Measurements from ENCODE around the gene NAP1L4.
"Not testable (repeated sequence)": the region's sequence is repeated elsewhere in the genome, so short reads cannot be mapped to it uniquely, and the experiment has no call there.

NAP1L4 gene

DNA sequence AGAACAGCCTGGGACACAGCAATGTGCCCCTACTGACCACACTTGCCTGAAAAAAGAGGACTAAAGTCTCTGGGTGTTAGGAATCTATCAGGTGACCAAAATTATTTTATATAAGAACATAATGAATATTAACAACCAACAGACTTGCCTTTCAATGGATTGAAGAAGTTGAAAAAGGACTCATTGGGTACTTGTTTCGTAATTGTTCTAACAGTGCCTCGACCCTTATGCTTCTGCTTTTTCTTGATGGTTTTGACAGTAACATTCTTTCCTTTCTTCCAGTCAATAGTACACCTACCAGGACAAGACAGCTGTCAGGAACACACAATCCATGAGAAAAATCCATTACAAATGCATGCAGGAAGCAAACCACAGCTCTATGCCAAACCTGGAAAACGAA lies 33.9 kb downstream of the NAP1L4 start:
- DNase-seq (ENCODE audit: low read depth) = no peak

DNA sequence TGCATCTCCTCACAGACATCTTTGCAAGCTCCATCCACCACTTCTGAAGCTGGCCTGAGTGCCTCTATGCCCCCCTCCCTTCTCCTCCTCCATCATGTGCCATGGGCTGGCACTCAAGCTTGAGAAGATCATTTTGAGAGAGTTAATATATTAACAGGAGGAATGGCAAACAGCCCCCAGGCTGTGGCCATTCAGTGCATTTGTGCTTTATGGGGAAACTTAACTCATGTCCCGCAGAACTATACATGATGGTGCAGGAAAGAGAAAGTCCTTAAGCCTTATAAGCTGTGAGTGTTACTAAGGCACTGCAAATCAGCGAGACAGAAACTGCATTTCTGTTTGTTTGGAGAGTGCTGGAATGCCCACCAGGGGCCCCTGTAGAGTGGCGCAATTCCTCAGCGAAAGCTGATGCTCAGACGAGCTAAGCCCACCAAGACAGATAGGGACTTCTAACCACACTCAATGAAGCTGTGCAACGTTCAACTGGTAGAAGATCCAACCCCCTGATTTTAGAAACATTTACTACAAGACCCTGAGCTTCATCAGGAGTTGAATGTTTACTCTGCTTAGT lies 36.1 kb downstream of the NAP1L4 start:
- DNase-seq (ENCODE audit: low read depth) = no peak

DNA sequence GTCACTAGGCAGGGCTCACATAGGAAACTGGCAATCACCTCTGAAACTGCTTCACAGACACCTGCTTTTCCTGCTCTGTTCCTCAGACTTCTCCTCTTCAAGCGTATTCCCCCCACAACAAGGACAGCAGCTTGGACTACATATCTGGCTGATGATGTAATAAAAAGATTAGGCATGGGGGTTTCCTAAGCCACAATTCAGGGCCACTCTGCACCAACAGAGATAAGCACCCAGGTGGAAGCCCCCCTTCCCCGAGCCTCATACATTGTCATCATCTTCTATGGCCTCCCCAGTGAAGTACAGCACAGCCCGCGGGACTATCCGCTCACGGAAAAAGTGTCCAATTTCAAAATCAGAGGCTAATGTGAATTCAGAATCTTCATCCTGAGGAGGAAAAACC lies 37.9 kb downstream of the NAP1L4 start:
- DNase-seq (ENCODE audit: low read depth) = no peak

DNA sequence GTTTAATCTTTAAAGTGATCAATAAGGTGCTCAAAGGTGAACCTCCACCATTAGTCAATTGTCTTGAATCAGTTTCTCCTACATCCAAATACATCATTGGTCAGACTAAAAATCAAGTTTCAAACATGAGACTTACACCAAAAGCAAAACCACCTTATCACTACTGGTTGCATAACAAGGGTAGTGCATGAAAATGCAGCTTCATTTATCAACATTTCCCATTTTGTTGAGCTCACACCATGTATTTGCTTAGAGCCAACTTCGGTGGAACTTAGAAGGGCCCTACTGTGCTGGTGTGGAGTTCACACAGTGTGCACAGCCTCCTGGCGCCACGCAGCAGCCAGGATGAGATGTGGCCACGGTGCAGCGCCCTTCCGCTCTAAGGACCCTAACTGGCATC lies 39.8 kb downstream of the NAP1L4 start:
- DNase-seq (ENCODE audit: low read depth) = no peak

DNA sequence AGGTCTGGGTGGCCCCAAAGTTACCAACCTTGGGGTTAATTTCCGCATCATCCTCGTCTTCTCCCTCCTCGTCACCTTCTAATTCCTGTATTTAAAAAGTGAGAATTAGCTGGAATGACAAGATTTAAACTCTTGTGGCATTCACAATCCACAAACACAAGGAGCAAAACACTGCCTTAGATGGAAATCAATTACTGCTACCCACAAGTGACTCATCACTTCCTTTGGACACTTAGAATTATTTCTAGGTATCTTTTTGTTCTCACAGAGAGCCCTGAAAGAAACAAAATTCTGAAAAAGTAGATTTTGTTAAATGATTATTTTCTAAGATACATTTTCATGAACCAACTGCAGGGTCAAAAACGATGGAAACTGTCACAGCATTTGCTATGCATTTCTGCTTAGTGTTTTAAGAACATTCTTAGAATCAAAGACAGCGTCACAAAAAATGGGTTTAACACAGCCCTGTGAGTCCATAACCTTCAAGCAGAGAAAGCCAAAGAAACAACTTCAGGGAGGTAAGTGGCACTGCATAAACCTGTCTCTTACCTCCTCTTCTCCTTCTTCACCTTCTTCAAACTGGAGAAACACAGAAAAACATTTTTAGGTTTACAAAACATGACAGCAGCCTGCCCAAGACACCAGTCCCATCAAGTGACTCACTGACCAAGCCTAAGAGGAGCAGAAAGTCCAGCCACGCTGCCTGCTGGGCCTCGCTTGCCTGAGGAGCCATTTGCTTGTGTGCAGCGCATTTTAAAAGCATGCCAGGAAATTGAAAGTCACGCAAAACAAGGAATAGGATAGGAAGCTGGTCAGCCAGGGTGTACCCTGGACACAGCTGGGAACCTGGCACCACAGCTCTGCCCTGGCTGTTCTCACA lies 40.7 kb downstream of the NAP1L4 start:
- DNase-seq (ENCODE audit: low read depth) = peak; percentile 89

DNA sequence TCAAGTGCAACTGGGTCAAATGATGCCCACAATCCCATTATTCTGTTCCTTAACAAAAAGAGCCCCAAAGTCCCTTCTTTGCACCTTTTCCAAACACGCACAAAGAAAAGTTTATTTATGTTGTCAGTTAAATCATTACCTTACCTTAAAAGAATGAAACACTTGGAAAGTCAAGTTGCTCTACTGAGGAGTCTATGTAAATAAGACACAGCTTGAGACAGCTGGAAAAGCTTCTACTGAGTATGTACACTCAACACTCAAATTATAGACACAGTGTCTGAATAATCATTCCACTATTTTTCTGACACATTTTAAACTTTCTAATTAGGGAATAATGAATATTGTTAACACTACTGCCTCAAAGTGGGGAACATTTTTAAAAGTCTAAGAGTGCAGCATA lies 41.3 kb downstream of the NAP1L4 start:
- DNase-seq (ENCODE audit: low read depth) = no peak

DNA sequence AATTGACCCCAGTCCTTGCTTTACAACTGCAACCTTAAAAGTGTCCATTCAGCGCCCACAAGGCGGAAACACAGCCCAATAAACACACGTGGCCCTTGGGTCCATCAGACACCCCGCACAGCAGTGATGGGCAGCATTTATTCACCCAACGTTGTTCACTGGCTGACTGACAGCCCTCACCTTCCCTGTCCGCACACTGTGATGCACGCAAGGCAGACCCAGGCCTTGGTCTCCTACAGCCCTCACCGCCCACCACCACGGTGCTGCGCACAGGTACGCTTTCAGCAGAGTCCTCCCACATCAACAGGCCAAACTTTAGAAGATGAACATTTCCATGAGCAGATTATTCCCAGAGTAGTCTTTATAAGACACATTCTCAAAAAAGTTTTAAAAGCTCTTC lies 42.2 kb downstream of the NAP1L4 start:
- DNase-seq (ENCODE audit: low read depth) = no peak

DNA sequence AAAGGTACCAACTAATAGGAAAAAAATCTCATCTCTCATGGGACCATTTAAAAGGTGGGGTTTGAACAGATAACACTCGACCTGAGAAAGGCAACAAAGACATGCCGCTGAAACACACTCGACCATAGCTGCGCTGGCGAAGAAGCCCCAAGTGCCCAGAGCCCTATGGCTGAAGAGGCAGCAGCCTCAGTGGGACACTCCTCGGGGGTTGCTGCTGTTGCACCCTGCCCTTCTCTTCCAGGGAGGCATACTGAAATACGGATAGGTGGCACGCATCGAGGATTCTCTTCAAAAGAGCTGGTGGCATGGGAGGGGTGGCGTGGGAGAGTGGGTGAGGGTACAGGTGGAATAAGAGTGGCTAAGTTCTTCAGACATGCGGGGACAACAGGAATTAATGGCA lies 44.4 kb downstream of the NAP1L4 start:
- DNase-seq (ENCODE audit: low read depth) = no peak

DNA sequence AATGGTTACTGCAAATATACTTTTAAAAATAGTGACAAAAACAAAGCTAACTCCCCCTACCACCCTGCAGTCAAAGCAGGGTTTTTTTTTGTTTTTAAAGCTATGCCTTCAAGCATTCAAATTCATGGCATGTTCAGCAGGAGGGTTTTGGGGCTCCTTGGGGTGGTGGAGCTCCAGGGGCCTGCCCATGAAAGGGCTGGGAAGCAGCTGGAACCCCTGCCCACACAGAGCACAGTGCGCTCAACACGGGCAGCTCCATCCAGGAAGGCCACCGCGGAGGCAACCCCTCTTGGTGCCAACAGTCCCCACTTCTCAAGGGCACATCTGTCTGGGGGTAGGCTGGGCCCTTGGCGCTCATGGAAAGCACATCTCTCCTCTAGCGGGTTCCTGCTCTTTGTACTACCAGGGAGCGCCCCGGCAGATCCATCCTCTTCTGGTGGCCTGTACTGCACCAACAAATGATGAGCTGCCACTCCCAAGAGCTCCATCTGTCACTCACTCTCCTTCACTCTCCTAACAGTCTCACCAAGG lies 46.3 kb downstream of the NAP1L4 start:
- no peak for DNase-seq (ENCODE audit: low read depth)

DNA sequence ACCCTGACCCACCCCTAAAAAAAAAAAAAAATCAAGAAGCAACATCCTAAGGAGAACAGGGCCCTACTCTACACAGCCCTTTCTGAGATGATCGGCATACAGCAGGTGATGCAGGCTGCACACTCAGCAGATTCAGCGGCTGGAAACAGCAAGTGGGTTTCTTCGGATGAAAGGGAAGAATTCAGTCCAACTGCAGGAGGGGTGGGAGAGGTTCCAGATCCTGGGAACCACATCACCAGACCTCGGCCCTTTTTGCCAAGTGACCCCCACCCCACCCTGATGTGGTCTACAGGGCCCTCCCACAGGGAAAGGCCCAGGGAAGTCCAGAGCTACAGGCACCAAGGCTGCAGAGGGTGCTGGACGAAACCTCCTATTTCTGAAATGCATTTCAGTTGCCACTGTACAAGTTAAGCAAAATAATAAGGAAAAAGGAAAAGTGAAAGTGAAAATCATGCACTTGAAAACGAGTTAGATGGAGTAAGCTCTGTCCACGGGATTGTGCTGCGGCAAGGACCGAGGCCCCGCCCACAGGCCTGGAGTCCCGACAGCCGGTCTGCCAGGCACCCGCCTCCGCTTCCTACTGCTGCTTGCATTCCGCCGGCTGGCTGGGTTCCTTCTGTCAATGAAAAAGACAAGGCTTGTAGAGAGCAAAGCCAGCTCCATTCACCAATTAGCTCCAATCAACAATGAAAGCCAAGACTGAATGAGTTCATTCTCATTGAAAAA lies 46.9 kb downstream of the NAP1L4 start:
- peak; percentile 59 for DNase-seq (ENCODE audit: low read depth)

DNA sequence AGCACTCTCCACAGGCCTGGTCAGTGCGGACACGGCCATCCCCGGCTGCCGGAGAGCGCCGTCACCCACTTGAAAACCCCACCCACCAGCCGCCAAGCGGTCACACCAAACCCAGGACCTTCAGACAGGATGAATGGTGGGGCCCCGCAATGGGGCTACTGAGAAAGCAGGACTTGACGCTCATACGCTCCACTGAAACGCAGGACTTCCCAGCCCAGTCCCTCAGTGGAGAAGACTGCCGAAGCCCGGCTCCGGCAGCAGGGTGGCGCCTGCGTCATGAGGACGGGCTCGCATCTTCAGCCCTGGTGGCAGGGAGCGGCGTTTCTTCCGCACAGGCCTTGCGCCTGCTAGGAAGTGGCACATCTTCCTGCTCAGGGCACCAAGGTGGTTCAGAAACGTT lies 47.6 kb downstream of the NAP1L4 start:
- DNase-seq (ENCODE audit: low read depth) = no peak

DNA sequence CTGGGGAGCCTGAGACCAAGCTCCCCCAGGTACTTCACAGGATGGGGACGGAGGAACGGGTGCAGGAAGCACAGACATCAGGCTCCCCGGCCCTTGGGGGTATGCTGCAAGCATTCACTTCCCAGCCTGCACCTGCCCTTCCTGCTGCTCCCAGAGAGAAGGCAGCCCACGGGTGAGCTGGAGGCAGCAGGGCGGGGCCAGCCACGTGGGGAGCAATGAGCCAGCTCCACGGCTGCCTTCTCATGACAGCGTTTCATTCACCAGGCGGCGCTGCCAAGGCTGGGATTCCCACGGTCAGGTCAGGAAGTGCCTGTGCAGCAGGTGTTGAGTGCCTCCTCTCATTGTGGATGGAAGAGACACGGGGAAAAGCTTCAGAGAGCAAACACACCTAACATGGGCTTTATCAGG lies 48.4 kb downstream of the NAP1L4 start:
- no peak for DNase-seq (ENCODE audit: low read depth)

DNA sequence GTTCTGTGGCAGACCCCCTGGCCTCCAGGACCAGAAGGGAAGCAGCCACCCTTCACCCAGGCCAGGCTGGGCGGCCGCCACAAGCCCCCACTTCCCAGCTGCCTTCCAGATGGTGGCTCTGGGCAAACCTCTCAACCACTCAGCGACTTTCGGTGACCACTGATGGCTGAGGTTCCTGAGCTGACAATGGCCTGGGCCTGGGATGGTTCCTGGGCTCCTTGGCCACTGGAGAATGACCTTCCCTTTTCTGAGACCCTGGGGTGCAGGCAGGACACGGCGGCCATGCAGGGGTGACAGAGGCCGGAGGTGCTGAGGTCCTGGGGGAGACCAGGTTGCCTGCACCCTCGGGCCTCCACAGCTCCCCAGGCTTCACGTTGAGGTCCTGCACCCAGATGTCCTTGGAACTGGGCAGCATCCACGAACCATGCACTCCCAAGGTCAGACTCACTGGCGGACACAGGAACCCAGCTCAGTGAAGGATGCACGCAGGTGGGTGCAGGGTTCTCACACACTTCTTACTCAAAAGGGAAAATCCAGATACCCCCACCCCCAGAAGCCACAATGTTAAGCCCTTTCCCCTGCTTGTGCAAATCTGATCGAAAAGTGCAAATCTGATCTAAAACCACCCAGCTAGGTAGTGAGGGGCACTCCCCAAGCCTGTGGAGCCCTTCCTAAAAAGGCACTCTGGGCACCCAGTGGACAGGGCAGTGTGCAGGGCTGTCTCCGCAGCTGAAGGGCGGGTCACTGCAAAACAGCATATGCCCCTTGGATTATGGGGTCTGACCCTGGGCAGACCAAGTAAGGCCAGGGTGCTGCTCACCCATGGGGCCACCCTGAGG lies 49.0 kb downstream of the NAP1L4 start:
- DNase-seq (ENCODE audit: low read depth) = no peak

DNA sequence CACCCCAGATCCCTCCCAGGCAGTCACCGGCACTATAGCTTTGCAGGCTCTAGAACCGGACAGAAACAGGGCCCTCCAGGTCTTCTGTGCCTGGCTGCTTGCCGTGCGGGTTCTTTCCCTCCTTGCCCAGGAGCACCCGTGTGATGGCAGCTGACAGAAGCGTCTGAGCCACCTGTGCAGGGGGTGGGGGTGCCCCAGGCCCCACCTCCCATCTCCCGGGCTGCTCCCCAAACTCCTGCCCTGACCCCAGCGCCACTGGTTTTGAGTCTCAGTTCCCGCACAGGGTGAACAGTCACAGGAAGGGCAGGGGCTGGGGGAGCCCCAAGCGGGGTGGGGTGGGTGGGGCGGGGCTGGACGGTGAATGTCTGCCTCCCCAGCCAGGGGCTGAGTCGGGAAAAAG lies 49.7 kb downstream of the NAP1L4 start:
- DNase-seq (ENCODE audit: low read depth) = no peak

DNA sequence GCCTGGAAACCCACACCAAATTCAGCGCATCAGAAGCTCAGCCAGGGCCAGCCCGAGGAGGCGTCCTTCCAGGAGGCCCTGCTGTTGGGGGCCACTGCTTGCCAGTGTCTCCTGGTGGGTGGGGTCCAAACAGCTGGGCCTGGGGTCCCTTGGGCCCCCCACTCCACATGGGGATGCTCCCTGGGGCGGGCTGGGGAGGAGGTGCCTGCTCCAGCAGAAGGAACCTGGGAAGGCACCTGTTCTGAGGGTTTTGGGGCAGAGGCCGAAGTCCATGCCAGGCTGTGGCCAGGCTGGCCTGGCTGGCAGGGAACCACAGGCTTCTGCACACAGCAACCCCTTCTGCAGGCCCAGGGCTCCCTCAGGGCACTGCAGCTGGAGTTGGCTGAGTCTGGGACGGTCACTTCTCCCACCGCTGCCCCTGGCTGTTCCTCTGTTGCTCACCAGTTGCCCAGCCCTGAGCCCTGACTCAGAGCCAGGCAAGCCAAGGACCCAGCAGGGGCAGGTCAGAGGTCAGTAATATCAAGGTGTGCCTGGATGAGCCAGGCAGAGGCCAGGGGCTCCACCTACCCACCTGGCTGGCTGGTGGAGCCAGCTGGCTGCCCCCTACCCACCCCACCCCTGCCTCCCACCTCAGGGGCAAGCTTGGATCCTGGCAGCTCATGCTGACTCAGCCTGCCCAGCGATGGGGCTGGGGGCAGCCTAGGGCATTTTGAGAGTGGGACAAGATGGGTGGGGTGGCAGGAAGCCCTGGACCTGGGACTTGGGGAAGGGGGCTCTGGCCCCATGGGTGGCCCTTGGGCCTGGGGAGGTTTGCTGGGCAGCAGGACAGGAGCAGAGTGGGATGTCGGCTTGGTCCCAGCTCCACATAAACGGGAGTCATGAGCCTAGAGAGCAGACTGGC lies 51.0 kb downstream of the NAP1L4 start:
- peak; percentile 59 for DNase-seq (ENCODE audit: low read depth)

DNA sequence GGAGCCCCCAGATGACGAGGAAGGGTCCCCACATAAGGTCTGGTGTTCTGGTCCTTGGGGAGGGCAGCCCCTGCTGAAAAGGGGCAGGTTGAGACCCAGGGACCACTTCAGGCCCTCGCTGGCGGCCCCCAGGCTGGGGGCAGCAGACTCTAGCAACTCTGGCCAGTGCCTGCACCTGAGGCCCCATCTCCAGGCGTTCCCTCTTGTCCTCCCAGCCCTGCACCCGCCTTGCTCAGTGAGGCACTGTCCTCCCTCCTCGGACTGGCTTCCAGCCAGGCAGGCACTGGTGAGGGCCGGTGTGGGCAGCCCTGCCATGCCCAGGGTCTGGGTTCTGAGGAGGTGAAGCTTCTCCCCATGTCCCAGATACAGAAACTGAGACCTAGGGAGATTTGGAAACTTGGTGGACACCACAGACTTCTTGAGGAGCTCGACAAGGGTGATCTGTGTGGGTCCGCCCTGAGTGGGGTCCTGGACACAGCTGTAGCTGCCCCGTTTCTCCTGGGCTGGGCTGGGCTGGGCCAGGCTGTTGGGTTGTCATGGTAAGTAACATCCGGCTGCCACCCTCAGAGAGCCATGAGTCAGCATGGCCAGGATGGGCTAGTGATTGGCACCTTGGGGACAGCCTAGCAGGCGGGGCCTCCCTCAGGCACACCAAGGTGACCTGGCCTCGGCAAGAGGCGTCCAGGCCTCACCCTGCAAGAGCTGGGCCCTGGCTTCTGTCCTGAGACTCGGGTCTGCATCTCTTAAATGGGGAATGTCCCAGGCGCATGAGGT lies 51.8 kb downstream of the NAP1L4 start:
- peak; percentile 62 for DNase-seq (ENCODE audit: low read depth)

DNA sequence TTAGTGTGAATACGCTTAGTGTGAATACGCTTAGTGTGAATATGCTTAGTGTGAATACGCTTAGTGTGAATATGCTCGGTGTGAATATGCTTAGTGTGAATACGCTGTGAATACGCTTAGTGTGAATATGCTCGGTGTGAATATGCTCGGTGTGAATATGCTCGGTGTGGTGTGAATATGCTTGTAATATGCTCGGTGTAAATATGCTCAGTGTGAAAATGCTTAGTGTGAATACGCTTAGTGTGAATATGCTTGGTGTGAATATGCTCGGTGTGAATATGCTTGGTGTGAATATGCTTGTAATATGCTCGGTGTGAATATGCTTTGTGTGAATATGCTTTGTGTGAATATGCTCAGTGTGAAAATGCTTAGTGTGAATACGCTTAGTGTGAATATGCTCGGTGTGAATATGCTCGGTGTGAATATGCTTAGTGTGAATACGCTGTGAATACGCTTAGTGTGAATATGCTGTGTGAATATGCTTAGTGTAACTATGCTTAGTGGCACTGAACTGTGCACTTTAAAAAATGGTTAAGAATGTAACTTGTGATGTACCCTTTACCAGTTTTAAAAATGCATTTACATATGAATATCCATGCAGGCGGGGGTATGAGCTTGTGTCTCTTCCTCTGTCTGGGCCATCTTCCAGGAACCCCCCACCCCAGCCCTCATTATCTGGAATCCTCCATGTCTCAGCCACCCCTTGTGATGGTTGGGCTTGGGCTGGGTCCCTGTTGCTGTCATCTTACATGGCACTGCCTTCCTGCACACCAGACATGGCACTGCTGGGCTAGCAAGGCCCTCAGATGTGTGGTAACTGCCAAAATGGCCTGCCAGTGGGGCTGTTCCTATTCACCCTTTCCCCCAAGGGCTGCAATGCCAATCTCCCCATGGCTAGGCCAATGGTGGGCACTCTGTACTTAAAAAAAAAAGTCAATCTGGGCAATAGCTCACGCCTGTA lies 53.4 kb downstream of the NAP1L4 start:
- DNase-seq (ENCODE audit: low read depth) = not testable (repeated sequence)

DNA sequence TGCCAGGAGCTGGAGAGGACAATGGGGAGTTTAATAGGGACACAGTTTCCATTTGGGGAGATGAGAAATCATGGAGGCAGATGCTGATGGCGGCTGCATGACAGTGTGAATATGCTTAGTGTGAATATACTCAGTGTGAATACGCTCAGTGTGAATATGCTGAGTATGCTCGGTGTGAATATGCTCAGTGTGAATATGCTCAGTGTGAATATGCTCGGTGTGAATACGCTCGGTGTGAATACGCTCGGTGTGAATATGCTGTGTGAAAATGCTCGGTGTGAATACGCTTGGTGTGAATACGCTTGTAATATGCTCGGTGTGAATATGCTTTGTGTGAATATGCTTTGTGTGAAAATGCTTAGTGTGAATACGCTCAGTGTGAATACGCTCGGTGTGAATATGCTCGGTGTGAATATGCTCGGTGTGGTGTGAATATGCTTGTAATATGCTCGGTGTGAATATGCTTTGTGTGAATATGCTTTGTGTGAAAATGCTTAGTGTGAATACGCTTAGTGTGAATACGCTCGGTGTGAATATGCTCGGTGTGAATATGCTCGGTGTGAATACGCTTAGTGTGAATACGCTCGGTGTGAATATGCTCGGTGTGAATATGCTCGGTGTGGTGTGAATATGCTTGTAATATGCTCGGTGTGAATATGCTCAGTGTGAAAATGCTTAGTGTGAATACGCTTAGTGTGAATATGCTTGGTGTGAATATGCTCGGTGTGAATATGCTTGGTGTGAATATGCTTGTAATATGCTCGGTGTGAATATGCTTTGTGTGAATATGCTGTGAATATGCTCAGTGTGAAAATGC lies 54.3 kb downstream of the NAP1L4 start:
- not testable (repeated sequence) for DNase-seq (ENCODE audit: low read depth)

Data from ELR (cell line).